HepG2 (cell line): ENCODE results near the gene TTLL1. TPM values are rescaled to one million over a fixed set of nuclear protein-coding genes. Genes with fewer than 3 reads are reported as not detected.

Experiments
- AFF4 ChIP-seq: sonication (generic); formaldehyde crosslinking; IDR thresholded peaks from 2 replicates; pipeline ENCODE4 v1.4.0; 2020; ENCODE audit warnings: missing genetic modification reagents
- CC2D1A ChIP-seq: sonication (generic); formaldehyde crosslinking; IDR thresholded peaks from 2 replicates; pipeline ENCODE4 v1.8.1; 2023; ENCODE audit warnings: mild to moderate bottlenecking, missing genetic modification reagents
- CEBPG ChIP-seq: IDR thresholded peaks from 2 replicates; pipeline ENCODE4 v1.6.1; 2016
- EED ChIP-seq: sonication (generic); formaldehyde crosslinking; IDR thresholded peaks from 2 replicates; pipeline ENCODE4 v1.5.0; 2020; ENCODE audit warnings: mild to moderate bottlenecking, missing genetic modification reagents
- FOXK1 ChIP-seq: sonication (generic); formaldehyde crosslinking; IDR thresholded peaks from 2 replicates; pipeline ENCODE4 v1.4.0; 2020; ENCODE audit warnings: low read depth, missing genetic modification reagents, borderline replicate concordance
- HMG20B ChIP-seq: conservative IDR thresholded peaks from 2 replicates; pipeline ENCODE4 v1.6.1; 2016; ENCODE audit warnings: missing genetic modification reagents, missing compliant biosample characterization
- HOXA3 ChIP-seq: sonication (generic); formaldehyde crosslinking; IDR thresholded peaks from 2 replicates; pipeline ENCODE4 v1.5.0; 2020; ENCODE audit warnings: missing genetic modification reagents
- HOXA7 ChIP-seq: sonication (generic); formaldehyde crosslinking; IDR thresholded peaks from 2 replicates; pipeline ENCODE4 v1.8.1; 2022; ENCODE audit warnings: mild to moderate bottlenecking, missing genetic modification reagents, moderate library complexity
- NAIF1 ChIP-seq: sonication (generic); formaldehyde crosslinking; IDR thresholded peaks from 2 replicates; pipeline ENCODE4 v1.5.0; 2020; ENCODE audit warnings: mild to moderate bottlenecking, missing genetic modification reagents, borderline replicate concordance
- NR2F6 ChIP-seq, 2 experiments: IDR thresholded peaks; 2 replicates each; pipeline ENCODE4 v1.6.1; 2016; ENCODE audit warnings: antibody characterized with exemption in 1 of 2, mild to moderate bottlenecking in 1 of 2
- THYN1 ChIP-seq: sonication (generic); formaldehyde crosslinking; IDR thresholded peaks from 2 replicates; pipeline ENCODE4 v1.8.1; 2023; ENCODE audit warnings: low read depth, mild to moderate bottlenecking, moderate library complexity, missing genetic modification reagents, borderline replicate concordance
- ZC3H13 ChIP-seq: sonication (generic); formaldehyde crosslinking; IDR thresholded peaks from 2 replicates; pipeline ENCODE4 v1.8.1; 2023; ENCODE audit warnings: mild to moderate bottlenecking, missing genetic modification reagents, moderate library complexity
- ZFP36L1 ChIP-seq: sonication (generic); formaldehyde crosslinking; IDR thresholded peaks from 2 replicates; pipeline ENCODE4 v1.8.0; 2022; ENCODE audit warnings: mild to moderate bottlenecking, missing genetic modification reagents, moderate library complexity
- ZNF224 ChIP-seq: sonication (generic); formaldehyde crosslinking; IDR thresholded peaks from 2 replicates; pipeline ENCODE4 v1.5.0; 2020; ENCODE audit warnings: mild to moderate bottlenecking, missing genetic modification reagents
- ZNF260 ChIP-seq: sonication (generic); formaldehyde crosslinking; IDR thresholded peaks from 2 replicates; pipeline ENCODE4 v1.4.0; 2020; ENCODE audit warnings: missing genetic modification reagents, low read depth, mild to moderate bottlenecking, borderline replicate concordance
- ZNF292 ChIP-seq: sonication (generic); formaldehyde crosslinking; IDR thresholded peaks from 2 replicates; pipeline ENCODE4 v1.8.1; 2022; ENCODE audit warnings: mild to moderate bottlenecking, low read depth, missing genetic modification reagents, borderline replicate concordance
- ZNF431 ChIP-seq: sonication (generic); formaldehyde crosslinking; IDR thresholded peaks from 2 replicates; pipeline ENCODE4 v1.9.0; 2022; ENCODE audit warnings: missing genetic modification reagents, low read depth, mild to moderate bottlenecking, borderline replicate concordance
- ZNF781 ChIP-seq: sonication (generic); formaldehyde crosslinking; IDR thresholded peaks from 2 replicates; pipeline ENCODE4 v1.5.1; 2020; ENCODE audit warnings: borderline replicate concordance, mild to moderate bottlenecking, missing genetic modification reagents; ENCODE audit errors: not compliant biosample characterization
- ZNF839 ChIP-seq: sonication (generic); formaldehyde crosslinking; IDR thresholded peaks from 2 replicates; pipeline ENCODE4 v1.4.0; 2020; ENCODE audit warnings: missing genetic modification reagents, mild to moderate bottlenecking, borderline replicate concordance
- ZSCAN25 ChIP-seq: sonication (generic); formaldehyde crosslinking; IDR thresholded peaks from 2 replicates; pipeline ENCODE4 v1.8.0; 2022; ENCODE audit warnings: mild to moderate bottlenecking, missing genetic modification reagents
- ZSCAN5A ChIP-seq: sonication (generic); formaldehyde crosslinking; IDR thresholded peaks from 2 replicates; pipeline ENCODE4 v1.8.0; 2022; ENCODE audit warnings: mild to moderate bottlenecking, missing genetic modification reagents, borderline replicate concordance
- polyA plus RNA-seq, 8 experiments: library from polyadenylated mRNA; depleted of rRNA in 3 of 8; stranded (reverse) in 7 of 8; unstranded in 1 of 8; fragments of >200 nt; fragmentation: Illumina TruSeq in 4 of 8; extraction: Trizol in 4 of 8; gene quantifications; 2 replicates each; pipeline versions ENCODE4 v1.2.1 to v1.2.3, GENCODE V29; 2011 to 2016; ENCODE audit warnings: low read depth in 4 of 8, missing spikeins in 1 of 8, mixed read lengths in 1 of 8; ENCODE audit not compliant: insufficient read depth in 1 of 8
- total RNA-seq, 5 experiments: library from RNA; depleted of rRNA; stranded (reverse); fragments of >200 nt; fragmentation: Illumina TruSeq; extraction: Trizol; gene quantifications; 2 replicates each; pipeline ENCODE4 v1.2.3, GENCODE V29; 2016; ENCODE audit warnings: low read depth in 1 of 5
- TF ChIP-seq, protein P1 (sequence below): sonication (generic); formaldehyde crosslinking; IDR thresholded peaks from 2 replicates; pipeline ENCODE4; 2020; ENCODE audit warnings: missing genetic modification reagents, mild to moderate bottlenecking, borderline replicate concordance

Gene TTLL1
- total and polyA plus RNA-seq, 2 of the 13 experiments (the other 11 are each of a cell fraction or from before 2014, with no cell fraction given), result 1.6 to 5.3 TPM

GRCh38 chr22:43110927-43111623 lies 21.9 kb upstream of the TTLL1 start (continued):
- TF ChIP-seq AFF4 (CRISPR knock-in tag) (no peak), ZSCAN5A (CRISPR knock-in tag) (no peak), HMG20B (CRISPR knock-in tag) (no peak), ZNF431 (CRISPR knock-in tag) (no peak), ZSCAN25 (CRISPR knock-in tag) (no peak), FOXK1 (CRISPR knock-in tag) (no peak), ZNF781 (no peak), ZNF260 (CRISPR knock-in tag) (no peak), CC2D1A (CRISPR knock-in tag) (no peak), NR2F6 (IDR thresholded peaks at IDR 0.05) (no peak), NR2F6 (CRISPR knock-in tag; IDR thresholded peaks at IDR 0.05) (no peak), THYN1 (CRISPR knock-in tag) (no peak), HOXA3 (CRISPR knock-in tag) (no peak), NAIF1 (no peak), ZC3H13 (no peak), EED (CRISPR knock-in tag) (peak; percentile 75), HOXA7 (CRISPR knock-in tag) (no peak), ZNF292 (no peak), CEBPG (CRISPR knock-in tag) (no peak), ZFP36L1 (CRISPR knock-in tag) (no peak), ZNF839 (CRISPR knock-in tag) (no peak), ZNF224 (CRISPR knock-in tag) (peak; percentile 45; the same call in 1 of the 2 replicates)
- TF ChIP-seq, protein P1, sequence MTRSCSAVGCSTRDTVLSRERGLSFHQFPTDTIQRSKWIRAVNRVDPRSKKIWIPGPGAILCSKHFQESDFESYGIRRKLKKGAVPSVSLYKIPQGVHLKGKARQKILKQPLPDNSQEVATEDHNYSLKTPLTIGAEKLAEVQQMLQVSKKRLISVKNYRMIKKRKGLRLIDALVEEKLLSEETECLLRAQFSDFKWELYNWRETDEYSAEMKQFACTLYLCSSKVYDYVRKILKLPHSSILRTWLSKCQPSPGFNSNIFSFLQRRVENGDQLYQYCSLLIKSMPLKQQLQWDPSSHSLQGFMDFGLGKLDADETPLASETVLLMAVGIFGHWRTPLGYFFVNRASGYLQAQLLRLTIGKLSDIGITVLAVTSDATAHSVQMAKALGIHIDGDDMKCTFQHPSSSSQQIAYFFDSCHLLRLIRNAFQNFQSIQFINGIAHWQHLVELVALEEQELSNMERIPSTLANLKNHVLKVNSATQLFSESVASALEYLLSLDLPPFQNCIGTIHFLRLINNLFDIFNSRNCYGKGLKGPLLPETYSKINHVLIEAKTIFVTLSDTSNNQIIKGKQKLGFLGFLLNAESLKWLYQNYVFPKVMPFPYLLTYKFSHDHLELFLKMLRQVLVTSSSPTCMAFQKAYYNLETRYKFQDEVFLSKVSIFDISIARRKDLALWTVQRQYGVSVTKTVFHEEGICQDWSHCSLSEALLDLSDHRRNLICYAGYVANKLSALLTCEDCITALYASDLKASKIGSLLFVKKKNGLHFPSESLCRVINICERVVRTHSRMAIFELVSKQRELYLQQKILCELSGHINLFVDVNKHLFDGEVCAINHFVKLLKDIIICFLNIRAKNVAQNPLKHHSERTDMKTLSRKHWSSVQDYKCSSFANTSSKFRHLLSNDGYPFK, result 0 out of 2 replicates have a peak, but pooled peaks have one; percentile 30
